ENCODE results near the gene CISD3. TPM values are rescaled to one million over a fixed set of nuclear protein-coding genes. Genes with fewer than 3 reads are reported as not detected.

CISD3 gene
- total RNA-seq, 1 experiment from 2014 or later: 101 TPM

GRCh38 chr17:38698760-38699159 is 31.4 kb upstream of the CISD3 start:
- intact Hi-C loops (cut with micrococcal nuclease; ENCODE audit: unreplicated experiment): no loop called here
- BruUV-seq (replicated peaks): no TSS peak
- no peak for TF ChIP-seq CTCF (IDR thresholded peaks at IDR 0.05; ENCODE audit: unreplicated experiment)
- peaks cover 52% of the 10 kb centered on the region for H3K27me3 Mint-ChIP-seq (ENCODE audit: unreplicated experiment)
- H3K4me3 Mint-ChIP-seq (ENCODE audit: low read depth, unreplicated experiment): no peak overlapping the region
- no peak for DNase-seq
- no peak overlapping the region for H3K27ac Mint-ChIP-seq (ENCODE audit: unreplicated experiment)
- no peaks in the 10 kb centered on the region for H3K9me3 Mint-ChIP-seq (ENCODE audit: low read depth, unreplicated experiment)
- H3K36me3 Mint-ChIP-seq (ENCODE audit: insufficient read depth, unreplicated experiment): peaks cover 27% of the 10 kb centered on the region
- H3K4me1 Mint-ChIP-seq (ENCODE audit: low read depth, unreplicated experiment): peaks cover 23% of the 10 kb centered on the region
- CTCF ChIA-PET: interaction anchor here (0.5 to 1.1 kb wide), 4 partner anchors 11 to 1477 kb away, joined by 3 to 4 read pairs (median 3); no protein-coding TSS in a partner anchor

GRCh38 chr17:38701504-38702165 is 28.5 kb upstream of the CISD3 start:
- CTCF ChIA-PET: interaction anchor here (0.6 to 6.2 kb wide), 3 partner anchors 20 to 262 kb away, joined by 3 to 38 read pairs (median 4); no protein-coding TSS in a partner anchor

GRCh38 chr17:38702166-38702915 is 27.8 kb upstream of the CISD3 start:
- intact Hi-C loops (cut with micrococcal nuclease; ENCODE audit: unreplicated experiment): loop anchor here (2.0 kb wide), 2 partner anchors 26 to 48 kb away; no protein-coding TSS in a partner anchor
- peak overlapping the region; percentile 90 for H3K27ac Mint-ChIP-seq (ENCODE audit: unreplicated experiment)
- H3K4me3 Mint-ChIP-seq (ENCODE audit: low read depth, unreplicated experiment): peak overlapping the region; percentile 85
- peaks cover 37% of the 10 kb centered on the region for H3K4me1 Mint-ChIP-seq (ENCODE audit: low read depth, unreplicated experiment)
- peaks cover 33% of the 10 kb centered on the region for H3K27me3 Mint-ChIP-seq (ENCODE audit: unreplicated experiment)
- CTCF ChIA-PET: interaction anchor here (0.7 to 6.2 kb wide), 3 partner anchors 32 to 462 kb away, joined by 3 to 38 read pairs (median 3); no protein-coding TSS in a partner anchor
- H3K36me3 Mint-ChIP-seq (ENCODE audit: insufficient read depth, unreplicated experiment): peaks cover 63% of the 10 kb centered on the region
- TF ChIP-seq CTCF (IDR thresholded peaks at IDR 0.05; ENCODE audit: unreplicated experiment): no peak
- no peaks in the 10 kb centered on the region for H3K9me3 Mint-ChIP-seq (ENCODE audit: low read depth, unreplicated experiment)
- BruUV-seq (replicated peaks): TSS peak; percentile 83
- DNase-seq: peak; percentile 99

More at GRCh38 chr17:38701504-38702165, 28.5 kb upstream of the CISD3 start:
- peak overlapping the region; percentile 85 for H3K4me3 Mint-ChIP-seq (ENCODE audit: low read depth, unreplicated experiment)
- H3K9me3 Mint-ChIP-seq (ENCODE audit: low read depth, unreplicated experiment): no peaks in the 10 kb centered on the region
- H3K27me3 Mint-ChIP-seq (ENCODE audit: unreplicated experiment): peaks cover 40% of the 10 kb centered on the region
- H3K27ac Mint-ChIP-seq (ENCODE audit: unreplicated experiment): peak overlapping the region; percentile 37
- TSS peak; percentile 39 for BruUV-seq (replicated peaks)
- H3K36me3 Mint-ChIP-seq (ENCODE audit: insufficient read depth, unreplicated experiment): peaks cover 56% of the 10 kb centered on the region
- intact Hi-C loops (cut with micrococcal nuclease; ENCODE audit: unreplicated experiment): loop anchor here (2.0 kb wide), 2 partner anchors 25 to 49 kb away; no protein-coding TSS in a partner anchor
- peak; percentile 44 for DNase-seq
- no peak for TF ChIP-seq CTCF (IDR thresholded peaks at IDR 0.05; ENCODE audit: unreplicated experiment)
- H3K4me1 Mint-ChIP-seq (ENCODE audit: low read depth, unreplicated experiment): peaks cover 35% of the 10 kb centered on the region

- TSS peak; percentile 23 for BruUV-seq (replicated peaks)
- peaks cover 71% of the 10 kb centered on the region for H3K36me3 Mint-ChIP-seq (ENCODE audit: insufficient read depth, unreplicated experiment)
- H3K4me1 Mint-ChIP-seq (ENCODE audit: low read depth, unreplicated experiment): peaks cover 45% of the 10 kb centered on the region
- H3K27me3 Mint-ChIP-seq (ENCODE audit: unreplicated experiment): peaks cover 25% of the 10 kb centered on the region
- H3K27ac Mint-ChIP-seq (ENCODE audit: unreplicated experiment): peak overlapping the region; percentile 90
- CTCF ChIA-PET: interaction anchor here (0.6 to 6.2 kb wide), 3 partner anchors 32 to 621 kb away, joined by 3 to 38 read pairs (median 5); no protein-coding TSS in a partner anchor
- no peak for TF ChIP-seq CTCF (IDR thresholded peaks at IDR 0.05; ENCODE audit: unreplicated experiment)
- peak; percentile 56 for DNase-seq
- intact Hi-C loops (cut with micrococcal nuclease; ENCODE audit: unreplicated experiment): loop anchor here (2.0 kb wide), 2 partner anchors 26 to 48 kb away; no protein-coding TSS in a partner anchor
- H3K4me3 Mint-ChIP-seq (ENCODE audit: low read depth, unreplicated experiment): peak overlapping the region; percentile 85
- H3K9me3 Mint-ChIP-seq (ENCODE audit: low read depth, unreplicated experiment): no peaks in the 10 kb centered on the region
Observed at GRCh38 chr17:38702916-38703741, 27.0 kb upstream of the CISD3 start.

Measured in Calu3 (cell line).